Nucleus accumbens (tissue), 56 donors: ENCODE results near the gene CFAP46.
"Not testable (repeated sequence)": the region's sequence is repeated elsewhere in the genome, so short reads cannot be mapped to it uniquely, and the experiment has no call there.

Experiments
- DNase-seq, 56 donors: peaks; one replicate each; lab custom pipeline; 2025; lab: John Stamatoyannopoulos, UW

Gene CFAP46

DNA sequence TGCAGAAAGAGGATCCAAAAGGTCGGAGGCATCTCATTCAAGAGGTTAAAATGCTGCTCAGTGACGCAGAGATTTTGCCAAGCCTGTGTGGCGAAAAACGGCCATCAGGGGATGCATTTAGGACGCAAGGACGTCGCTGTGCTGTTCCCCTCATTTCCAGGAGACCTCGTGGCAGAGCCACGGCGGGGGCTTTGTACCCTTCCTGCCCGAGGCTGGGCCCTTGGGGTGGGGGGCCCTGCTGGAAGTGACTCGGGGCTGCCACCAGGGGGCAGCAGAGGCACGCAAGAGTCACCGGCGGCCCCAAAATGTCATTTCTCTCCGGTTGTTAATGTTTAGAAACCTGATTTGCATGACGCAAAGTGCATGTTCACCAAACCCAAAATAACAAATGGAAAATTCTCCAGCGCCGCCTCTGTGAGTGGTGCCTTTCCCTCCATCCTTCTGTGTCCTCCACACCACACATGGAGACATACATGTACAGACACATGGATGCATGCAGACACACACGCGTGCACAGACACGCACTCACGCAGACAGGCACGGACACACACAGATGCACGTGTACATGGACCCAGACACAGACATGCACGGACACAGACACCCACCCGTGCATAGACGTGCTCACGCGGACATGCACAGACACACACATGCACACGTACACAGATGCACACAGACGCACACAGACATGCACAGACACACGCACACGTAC lies 105.4 kb downstream of the CFAP46 start:
- peak in 31 of 56 donors; percentile 9 to 70 (median 29) for DNase-seq

DNA sequence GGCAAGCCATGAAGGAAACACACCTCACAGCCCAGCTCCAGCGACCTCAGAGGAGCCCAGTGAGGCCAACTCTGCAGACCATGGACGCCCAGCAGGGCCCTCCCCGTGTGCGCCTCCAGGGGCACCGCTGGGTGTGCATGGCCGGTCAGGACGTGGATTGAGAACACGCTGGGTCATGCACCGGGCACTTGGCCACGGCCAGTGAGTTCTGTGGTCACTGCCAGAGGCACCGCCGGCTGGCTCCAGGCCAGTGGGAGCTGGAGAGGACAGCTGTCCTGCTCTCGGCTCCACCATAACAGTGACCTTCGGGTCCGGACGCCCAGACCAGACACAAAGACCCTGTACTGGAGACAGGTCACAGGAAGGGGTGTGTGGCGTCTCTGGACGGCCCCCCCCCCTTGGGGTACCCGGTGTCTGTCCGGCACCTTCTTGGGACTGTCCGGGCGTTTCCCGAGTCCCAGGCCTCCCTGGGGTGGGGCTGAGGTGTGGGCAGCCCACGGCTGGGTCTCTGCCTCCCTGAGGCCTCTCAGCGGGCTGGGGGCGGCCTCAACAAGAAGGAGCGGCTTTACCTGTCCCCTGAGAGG lies 106.0 kb downstream of the CFAP46 start:
- DNase-seq, result peak in 27 of 56 donors; percentile 6 to 77 (median 36)

DNA sequence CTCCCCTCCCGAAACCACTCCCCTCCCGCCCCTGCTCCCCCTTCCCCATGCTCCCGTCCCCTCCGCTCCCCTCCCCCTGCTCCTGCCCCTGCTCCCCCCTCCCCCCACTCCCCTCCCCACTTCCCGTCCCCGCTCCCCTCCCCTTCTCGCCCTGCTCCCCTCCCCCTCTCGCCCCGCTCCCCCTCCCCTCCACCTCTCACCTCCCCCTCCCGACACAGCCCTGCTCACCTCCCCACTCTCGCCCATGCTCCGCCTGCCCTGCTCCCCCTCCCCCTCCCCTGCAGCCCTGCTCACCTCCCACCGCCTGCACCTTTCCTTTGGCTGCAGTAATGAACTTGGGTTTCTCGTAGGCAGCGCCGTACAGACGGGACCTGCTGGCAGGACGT lies 106.5 kb downstream of the CFAP46 start:
- no peak for DNase-seq

DNA sequence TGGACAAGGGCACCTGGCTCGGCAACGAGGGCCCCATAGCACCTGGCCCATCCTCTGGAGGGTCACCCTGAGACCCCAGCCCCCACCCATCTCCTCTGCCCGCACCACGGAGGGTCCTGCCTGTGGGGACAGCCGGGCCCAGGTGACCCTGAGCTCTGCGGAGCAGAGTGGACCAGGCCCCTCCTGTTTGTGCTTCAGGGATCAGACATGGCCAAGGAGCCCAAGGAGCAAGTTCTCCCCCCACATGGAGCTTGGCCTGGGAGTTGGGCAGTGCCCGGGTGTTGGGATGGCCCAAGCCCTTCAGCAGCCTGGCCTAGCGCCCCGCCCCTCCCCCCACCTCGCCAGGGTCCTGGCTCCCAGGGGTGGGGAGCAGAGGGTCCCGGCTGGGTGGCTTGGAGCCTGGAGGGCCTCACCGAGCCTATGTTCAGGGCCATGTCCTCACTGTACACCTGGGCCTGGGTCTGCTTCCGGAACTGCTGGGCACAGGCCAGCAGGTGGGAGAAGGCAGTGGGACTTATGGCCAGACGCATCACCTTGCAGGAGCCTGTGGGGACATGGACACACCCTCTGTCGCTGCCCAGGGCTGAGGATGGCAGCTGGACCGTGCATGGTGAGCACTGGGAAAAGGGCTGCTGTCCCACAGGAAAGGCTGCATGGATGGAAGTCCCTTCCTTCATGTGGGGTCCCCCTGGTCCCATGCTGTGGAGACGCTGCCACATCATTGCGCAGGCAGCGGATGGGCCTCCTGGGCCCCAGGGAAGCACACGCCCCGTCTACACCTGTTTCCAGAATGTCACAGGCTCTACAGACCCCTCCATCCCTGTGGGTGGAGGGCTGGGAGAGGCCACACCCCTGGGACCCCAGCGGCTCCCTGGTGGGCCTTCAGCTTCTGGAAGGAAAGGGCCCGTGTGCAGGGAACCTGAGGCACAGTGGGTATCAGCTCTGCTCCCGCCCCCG lies 107.2 kb downstream of the CFAP46 start:
- no peak for DNase-seq

DNA sequence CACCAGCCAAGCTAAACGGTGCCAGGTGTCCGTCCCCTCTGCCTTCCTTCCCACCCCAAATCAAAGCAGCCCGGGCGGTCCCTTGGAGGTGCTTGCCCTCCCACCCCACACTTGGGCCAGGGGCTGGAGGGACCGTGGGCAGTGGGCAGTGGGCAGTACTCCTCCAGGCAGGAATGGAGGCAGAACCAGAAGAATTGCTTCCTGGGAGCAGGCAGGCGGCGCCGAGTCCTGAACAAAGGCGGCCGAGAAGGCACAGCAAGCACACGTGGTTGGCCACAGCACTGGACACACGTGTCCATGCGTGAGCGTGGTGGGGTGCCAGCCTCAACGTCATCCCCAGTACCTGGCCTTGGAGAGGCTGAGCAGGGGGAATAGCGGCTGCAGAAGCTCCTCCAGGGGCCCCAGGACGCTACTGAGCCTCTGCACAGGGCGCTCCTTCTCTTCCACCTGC lies 108.0 kb downstream of the CFAP46 start:
- DNase-seq, result no peak

DNA sequence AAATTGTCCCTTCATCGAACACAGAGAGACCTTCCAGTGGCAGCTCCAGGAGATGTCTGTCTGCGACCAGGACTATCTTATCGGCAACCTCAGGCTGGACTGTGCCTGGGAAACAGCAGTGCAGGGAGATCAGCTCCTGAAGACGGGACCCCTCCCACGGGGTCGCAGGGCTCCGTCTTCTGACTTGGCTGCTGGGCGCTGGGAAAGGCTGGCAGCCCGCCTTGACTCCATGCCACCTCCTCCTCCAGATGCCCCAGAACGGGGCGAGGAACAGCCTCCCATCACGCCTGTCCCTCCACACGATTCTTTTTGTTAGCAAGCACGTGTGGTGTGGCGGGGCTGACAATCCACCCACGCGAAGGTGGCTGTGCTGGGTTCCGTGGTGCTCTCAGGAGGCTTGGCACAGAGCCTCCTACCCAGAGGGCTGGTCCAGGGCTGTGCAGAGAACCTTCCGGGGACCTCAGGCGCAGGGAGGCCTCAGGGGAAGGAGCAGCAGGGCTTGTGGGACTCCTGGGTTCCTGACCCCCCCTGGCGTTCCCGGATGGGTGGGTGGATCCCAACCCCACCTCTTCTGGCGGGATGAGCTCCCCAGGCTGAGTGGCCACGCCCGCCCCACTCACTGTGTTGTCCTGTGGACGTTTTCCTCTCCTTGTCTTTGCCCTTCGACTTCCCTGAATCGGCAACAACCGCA lies 108.8 kb downstream of the CFAP46 start:
- DNase-seq, result no peak

DNA sequence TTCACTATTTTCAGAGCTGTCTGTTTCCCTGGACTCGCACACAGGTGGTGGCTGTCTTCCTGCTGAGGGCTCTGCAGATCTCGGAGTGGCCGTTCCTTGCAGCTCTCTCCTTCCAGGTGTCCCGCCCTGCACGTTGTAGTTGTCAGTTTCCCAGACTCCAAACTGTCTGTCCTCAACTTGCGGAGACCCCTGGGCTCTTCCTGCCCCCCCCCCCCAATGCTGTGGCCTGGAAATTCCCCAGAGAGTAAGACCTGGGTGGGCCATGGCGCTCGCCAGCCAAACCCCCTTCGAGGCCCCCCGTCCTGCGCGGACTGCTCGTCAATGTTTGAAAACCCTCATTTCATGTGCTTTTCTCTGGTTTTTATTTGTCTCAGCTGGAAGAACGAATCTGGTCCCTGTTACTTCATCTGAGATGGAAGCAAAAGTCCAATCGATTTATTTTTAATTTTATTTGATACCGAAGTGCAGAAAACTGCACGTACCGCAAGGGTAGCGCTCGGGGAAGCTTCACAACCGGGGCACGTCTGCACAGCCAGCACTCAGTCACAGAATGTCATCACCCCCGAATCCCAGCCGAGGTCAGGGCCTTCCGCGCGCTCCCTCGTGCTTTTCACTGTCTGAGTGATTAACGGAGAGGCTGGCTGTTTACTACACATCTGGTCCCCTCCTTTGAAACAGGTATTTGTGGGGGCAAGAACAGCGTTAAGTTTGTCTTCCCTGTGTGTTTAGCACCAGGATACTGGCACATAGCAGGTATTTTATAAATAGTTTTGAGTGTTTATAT lies 110.0 kb downstream of the CFAP46 start:
- no peak for DNase-seq

DNA sequence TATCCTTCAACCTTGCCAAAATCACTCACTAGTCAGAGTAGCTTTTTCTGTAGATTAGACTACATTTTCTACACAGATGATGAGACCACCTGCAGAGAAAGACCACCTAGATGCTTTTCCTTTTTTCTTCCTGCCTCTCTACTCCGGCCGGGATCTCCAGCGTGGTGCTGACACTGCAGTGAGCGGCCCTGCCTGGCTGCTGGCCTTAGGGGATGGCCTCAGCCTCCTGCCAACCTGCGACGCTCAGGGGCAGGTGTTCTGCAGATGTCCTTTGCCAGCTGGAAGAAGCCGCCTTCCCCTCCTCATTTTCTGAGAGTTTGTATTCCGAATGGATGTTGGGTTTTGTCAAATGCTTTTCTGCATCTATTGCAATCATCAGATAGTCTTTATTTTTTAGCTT lies 113.0 kb downstream of the CFAP46 start:
- no peak for DNase-seq

DNA sequence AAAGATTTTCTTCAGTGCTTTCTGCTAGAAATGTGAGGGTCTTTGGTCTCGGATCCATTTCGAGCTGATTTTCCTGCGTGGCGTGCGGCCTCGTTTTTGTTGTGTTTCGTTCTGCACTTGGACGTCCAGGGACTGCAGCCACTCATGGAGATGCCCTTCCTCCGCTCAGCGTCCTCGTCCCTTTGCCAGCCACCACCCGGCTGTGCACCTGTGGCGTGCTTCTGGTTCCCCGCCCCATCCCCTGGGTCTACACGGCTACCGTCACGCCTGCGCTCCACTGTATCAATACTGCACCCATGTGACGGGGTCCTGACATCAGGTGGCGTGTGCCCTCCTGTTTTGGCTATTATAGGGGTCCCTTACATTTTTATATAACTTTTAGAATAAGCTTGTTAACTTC lies 113.7 kb downstream of the CFAP46 start:
- no peak for DNase-seq

DNA sequence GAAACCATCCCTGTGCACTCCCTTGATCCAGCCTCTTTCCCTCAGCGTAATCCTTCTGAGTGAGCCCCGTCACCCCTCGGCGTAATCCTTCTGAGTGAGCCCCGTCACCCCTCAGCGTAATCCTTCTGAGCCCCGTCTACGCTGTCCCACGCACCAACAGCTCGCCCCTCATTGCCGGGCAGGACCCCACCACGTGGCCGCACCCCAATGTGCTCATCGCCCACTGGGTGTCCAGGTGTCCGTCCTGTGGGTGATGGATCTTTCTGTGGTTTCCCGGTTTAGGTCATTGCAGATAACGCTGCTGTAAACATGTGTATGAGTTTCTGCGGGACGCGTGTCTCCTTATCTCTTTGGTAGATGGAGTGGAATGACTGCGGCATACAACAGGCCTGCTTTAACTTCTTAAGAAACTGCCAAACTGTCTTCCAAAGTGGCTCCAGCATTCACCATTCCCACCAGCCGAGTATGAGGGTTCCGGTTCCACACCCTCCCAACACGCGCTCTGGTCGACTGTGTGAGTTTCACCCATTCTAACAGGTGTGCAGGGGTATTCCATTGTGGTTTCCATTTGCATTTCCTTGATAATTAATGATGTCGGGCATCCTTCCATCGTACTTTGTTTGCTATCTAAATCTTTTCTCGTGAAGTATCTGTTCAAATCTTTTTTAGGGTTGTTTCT lies 114.4 kb downstream of the CFAP46 start:
- DNase-seq, result no peak

DNA sequence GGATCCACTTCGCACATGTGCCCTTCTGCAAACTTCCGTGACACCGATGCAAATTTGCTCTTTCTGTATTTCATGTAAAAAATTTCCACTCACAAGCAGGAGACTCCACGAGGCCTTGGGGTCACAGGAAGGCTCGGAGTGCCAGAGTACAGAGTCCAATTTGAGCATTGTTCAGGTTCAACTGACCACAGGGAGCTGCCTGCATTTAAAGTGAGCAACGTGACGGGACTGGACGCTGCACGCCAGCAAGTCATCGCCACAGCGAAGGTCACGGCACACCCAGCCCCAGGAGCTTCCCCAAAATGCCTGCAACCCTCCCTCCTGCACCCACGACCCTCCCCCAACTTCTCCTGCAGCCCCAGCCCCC lies 115.0 kb downstream of the CFAP46 start:
- DNase-seq, result no peak

DNA sequence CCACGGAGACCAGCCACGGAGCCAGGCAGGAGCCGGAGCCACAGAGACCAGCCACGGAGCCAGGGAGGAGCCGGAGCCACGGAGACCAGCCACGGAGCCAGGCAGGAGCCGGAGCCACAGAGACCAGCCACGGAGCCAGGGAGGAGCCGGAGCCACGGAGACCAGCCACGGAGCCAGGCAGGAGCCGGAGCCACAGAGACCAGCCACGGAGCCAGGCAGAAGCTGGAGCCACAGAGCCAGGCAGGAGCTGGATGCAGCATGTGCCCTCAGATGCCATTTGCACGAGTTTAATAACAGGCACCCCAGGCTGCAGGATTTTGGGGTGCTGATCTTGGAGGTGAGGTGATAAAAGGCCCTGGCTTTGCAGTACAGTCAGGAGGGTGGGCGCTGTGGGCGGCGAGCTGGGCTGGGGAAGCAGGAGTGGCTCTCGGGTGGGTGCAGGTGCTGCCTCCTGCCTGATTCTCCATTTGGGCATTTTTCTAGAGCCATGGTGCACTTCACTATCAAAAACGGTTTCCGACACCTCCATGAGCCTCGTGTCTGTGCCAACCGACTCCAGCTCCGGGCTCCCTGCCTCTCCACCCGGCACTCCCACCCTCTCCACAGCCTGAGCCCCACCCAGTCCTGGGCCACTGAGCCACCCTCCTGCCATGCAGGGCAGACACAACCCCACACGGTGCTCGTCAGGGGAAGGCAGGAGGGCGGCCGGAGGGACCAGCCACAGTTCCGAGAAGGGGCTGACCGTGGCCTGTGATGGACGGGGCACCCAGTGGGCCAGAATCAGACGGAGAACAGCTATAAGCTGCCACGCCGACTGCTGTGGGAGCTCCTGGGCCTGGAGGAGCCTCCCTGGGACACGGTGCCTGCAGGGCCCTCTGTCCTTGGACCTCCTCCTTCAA lies 115.6 kb downstream of the CFAP46 start:
- no peak for DNase-seq

DNA sequence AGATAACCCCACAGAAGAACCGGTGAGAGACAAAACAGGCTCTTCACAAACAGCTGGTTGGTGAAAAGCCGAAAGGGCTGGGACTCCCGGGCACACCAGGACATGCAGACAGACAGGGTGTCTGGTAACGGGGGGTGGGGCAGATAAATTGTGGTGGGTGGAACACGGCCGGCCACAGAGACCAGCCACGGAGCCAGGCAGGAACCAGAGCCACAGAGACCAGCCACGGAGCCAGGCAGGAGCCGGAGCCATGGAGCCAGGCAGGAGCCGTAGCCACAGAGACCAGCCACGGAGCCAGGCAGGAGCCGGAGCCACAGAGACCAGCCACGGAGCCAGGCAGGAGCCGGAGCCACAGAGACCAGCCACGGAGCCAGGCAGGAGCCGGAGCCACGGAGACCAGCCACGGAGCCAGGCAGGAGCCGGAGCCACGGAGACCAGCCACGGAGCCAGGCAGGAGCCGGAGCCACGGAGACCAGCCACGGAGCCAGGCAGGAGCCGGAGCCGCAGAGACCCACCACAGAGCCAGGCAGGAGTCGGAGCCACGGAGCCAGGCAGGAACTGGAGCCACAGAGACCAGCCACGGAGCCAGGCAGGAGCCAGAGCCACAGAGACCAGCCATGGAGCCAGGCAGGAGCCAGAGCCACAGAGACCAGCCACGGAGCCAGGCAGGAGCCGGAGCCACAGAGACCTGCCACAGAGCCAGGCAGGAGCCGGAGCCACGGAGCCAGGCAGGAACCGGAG lies 116.4 kb downstream of the CFAP46 start:
- not testable (repeated sequence) for DNase-seq

DNA sequence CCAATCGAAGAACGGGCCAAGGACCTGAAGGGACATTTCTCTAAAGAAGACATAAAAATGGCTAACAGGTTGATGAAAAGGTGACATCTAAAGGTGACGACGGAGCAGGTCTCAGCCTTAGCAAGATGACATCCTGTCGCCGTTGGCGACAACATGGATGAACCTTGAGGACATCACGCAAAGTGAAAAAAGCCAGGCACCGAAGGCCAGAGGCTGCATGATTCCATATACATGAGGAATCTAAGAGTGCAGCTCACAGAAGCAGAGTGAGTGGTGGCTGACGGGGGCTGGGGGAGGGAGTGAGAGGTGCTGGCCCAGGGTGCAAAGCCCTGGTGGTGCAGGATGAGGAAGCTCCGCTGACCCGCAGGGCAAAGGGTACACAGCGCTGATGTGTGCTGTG lies 122.3 kb downstream of the CFAP46 start:
- DNase-seq, result no peak

DNA sequence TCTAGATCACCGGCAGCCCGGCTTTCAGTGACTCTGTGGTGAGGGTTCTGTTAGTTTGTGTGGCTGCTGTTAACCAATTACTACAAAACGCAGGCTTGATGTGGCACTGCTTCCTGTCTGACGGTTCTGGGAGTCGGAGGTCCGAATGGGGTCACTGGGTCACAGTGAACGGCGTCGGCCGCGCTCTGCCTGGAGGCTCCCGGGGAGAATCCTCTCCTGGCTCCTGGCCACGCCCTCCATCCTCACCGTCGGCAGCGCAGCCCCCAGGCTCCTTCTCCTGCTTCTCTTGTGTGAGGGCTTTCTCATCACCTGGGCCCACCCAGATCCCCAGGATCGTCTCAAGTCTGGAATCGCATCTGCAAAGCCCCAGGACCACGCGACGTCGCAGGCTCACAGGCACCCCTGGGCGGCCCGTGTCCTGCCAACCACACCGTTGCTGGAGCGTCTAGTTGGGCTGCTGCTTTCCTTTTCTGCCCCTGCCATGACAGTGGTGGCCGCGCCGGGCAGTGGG lies 124.6 kb downstream of the CFAP46 start:
- no peak for DNase-seq

DNA sequence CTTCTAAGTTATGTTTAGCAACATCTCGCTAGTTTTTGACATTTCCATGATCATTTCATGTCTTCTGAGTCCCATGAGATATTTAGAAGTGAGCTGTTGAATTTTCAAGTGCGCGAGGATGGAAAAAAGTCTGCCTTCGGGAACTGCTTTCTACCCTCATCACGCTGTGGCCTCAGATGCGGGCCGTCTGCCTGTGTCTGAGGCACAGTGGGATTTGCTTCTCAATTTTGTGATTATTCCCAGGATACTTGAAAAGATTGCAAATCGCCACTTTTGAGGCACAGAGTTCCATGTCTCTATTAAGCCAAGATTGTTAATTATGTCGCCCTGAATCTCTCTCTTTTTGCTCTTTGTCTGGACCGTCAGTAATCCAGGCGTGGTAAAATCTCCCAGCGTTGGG lies 125.7 kb downstream of the CFAP46 start:
- DNase-seq, result no peak

DNA sequence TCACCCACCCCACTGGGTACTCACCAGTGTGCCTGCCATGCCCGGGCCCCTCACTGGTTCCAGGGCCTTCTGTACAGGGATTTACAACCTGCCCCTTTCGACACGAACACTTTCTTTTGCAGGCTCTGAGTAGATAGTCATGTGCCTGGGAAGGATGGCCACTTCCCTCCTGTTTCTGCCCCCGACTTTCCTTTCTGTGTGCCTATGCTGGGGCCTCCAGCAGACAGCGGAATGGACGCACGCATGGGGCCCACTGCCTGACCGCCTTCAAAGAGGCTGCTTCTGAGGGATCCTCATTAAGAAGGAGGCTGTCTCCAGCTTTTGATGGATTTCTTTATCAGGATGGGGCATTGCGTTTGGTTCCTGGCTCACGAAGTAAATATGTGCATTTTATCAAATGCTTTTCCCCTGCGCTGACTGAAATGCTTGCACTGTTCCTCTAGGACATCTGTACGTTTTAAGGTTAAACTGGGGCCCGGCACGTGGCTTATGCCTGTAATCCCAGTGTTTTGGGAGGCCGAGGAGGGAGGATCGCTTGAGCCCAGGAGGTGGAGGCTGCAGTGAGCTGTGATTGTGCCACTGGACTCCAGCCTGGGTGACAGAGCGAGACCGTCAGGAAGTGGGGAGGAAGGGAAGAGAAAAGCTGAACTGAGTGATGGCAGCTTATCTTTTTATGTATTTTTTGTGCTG lies 127.1 kb downstream of the CFAP46 start:
- no peak for DNase-seq
